ENCODE measurements around the gene LRRC34.

GRCh38 chr3:169787791-169788190 is 24.9 kb downstream of the LRRC34 start:
- TF ChIP-seq CTCF (IDR thresholded peaks at IDR 0.05; ENCODE audit: low read depth, low read length, poor library complexity, severe bottlenecking) (no peak), EZH2phosphoT487 (IDR thresholded peaks at IDR 0.05; ENCODE audit: borderline replicate concordance, low read length) (no peak)

Measured in DOHH2 (cell line).